Measurements from ENCODE around the gene PTP4A2.

GRCh38 chr1:31978843-31979400, 40.8 kb upstream of the PTP4A2 start:
- no peak for TF ChIP-seq PAX5 (IDR thresholded peaks at IDR 0.05; ENCODE audit: insufficient read depth, low read length, severe bottlenecking)
- TF ChIP-seq POLR2A (IDR thresholded peaks at IDR 0.05; ENCODE audit: low read depth, low read length): no peak
- TF ChIP-seq TAF1 (IDR thresholded peaks at IDR 0.05; ENCODE audit: low read depth, low read length): no peak
- no peak for TF ChIP-seq POLR2AphosphoS5 (IDR thresholded peaks at IDR 0.05; ENCODE audit: low read depth, low read length)
- no peak for TF ChIP-seq SPI1 (IDR thresholded peaks at IDR 0.05; ENCODE audit: low read depth, low read length)
